ENCODE data around the gene PDP2. TPM values are rescaled to one million over a fixed set of nuclear protein-coding genes. Genes with fewer than 3 reads are reported as not detected.

Gene PDP2
- polyA plus RNA-seq, 1 of the 3 experiments (the other 2 are of a cell fraction) = 4.7 TPM

GRCh38 chr16:66853261-66854139, 26.8 kb upstream of the PDP2 start (continued):
- TF ChIP-seq FOSL2 (IDR thresholded peaks at IDR 0.05; ENCODE audit: borderline replicate concordance, low read depth) = no peak
- TF ChIP-seq RFX5 (IDR thresholded peaks at IDR 0.05; ENCODE audit: low read length) = no peak
- TF ChIP-seq YY1 (IDR thresholded peaks at IDR 0.05; ENCODE audit: low read depth) = no peak
- TF ChIP-seq RAD21 (IDR thresholded peaks at IDR 0.05; ENCODE audit: low read length) = no peak

GRCh38 chr16:66856184-66856730, 24.1 kb upstream of the PDP2 start:
- no peaks in the 10 kb centered on the region for H3K36me3 ChIP-seq (replicated peaks in 1 of 2; ENCODE audit: control insufficient read depth in 1 of 2, insufficient read depth in 2 of 2, low read length in 1 of 2)
- no peak overlapping the region for H3K27ac ChIP-seq (ENCODE audit: low read depth in 2 of 2, low read length in 1 of 2)
- WGBS (ENCODE audit: low lambda C conversion rate) = 74% methylated on average over 6 of the region's 6 CpGs
- peaks cover 8% of the 10 kb centered on the region for H3F3A ChIP-seq (replicated peaks; ENCODE audit: insufficient read depth)
- no peak for DNase-seq
- H3K4me3 ChIP-seq (ENCODE audit: low read depth in 2 of 2, low read length in 1 of 2) = no peak overlapping the region
- H3K9me3 ChIP-seq = no peaks in the 10 kb centered on the region
- H2AFZ ChIP-seq (ENCODE audit: low read depth) = no peak overlapping the region
- H4K20me1 ChIP-seq (ENCODE audit: insufficient read depth) = no peaks in the 10 kb centered on the region
- H3K9me2 ChIP-seq = no peaks in the 10 kb centered on the region
- H3K4me2 ChIP-seq = no peak overlapping the region
- no peaks in the 10 kb centered on the region for H3K27me3 ChIP-seq (ENCODE audit: insufficient read depth)
- CTCF ChIA-PET = interaction anchor here (1.2 to 5.6 kb wide), 7 partner anchors 11 to 248 kb away, joined by 3 to 39 read pairs (median 10); partner anchors contain the start of gene NAE1
- peaks cover 7 to 12% of the 10 kb centered on the region in 2 experiments; a peak in 2 of 4 replicates for H3K4me1 ChIP-seq (ENCODE audit: control insufficient read depth in 1 of 2, insufficient read depth in 2 of 2, low read depth in 1 of 2, low read length in 1 of 2)
- no peak overlapping the region for H3K9ac ChIP-seq
- TF ChIP-seq MXI1 (IDR thresholded peaks at IDR 0.05; ENCODE audit: low read depth, low read length) = no peak
- no peak for TF ChIP-seq REST (IDR thresholded peaks at IDR 0.05; ENCODE audit: low read depth, low read length)
- TF ChIP-seq GABPA (IDR thresholded peaks at IDR 0.05; ENCODE audit: low read depth) = no peak
- POLR2A ChIA-PET = no interaction called here
- no peaks in the 10 kb centered on the region for H3K79me2 ChIP-seq (ENCODE audit: insufficient read depth)

- ChIA-PET POLR2A (no interaction called here), CTCF (interaction anchor here (1.2 to 3.1 kb wide), 6 partner anchors 11 to 248 kb away, joined by 3 to 25 read pairs (median 8); partner anchors contain the start of gene NAE1)
- no peaks in the 10 kb centered on the region for H3K36me3 ChIP-seq (replicated peaks in 1 of 2; ENCODE audit: control insufficient read depth in 1 of 2, insufficient read depth in 2 of 2, low read length in 1 of 2)
- H3F3A ChIP-seq (replicated peaks; ENCODE audit: insufficient read depth) = peaks cover 8% of the 10 kb centered on the region
- H3K27me3 ChIP-seq (ENCODE audit: insufficient read depth) = no peaks in the 10 kb centered on the region
- no peak overlapping the region for H3K27ac ChIP-seq (ENCODE audit: low read depth in 2 of 2, low read length in 1 of 2)
- H2AFZ ChIP-seq (ENCODE audit: low read depth) = no peak overlapping the region
- H3K9me2 ChIP-seq = no peaks in the 10 kb centered on the region
- H3K9ac ChIP-seq = no peak overlapping the region
- WGBS (ENCODE audit: low lambda C conversion rate) = no CpG with 5 or more reads among the region's 2 CpGs
- DNase-seq = peak; percentile 6
- H3K4me3 ChIP-seq (ENCODE audit: low read depth in 2 of 2, low read length in 1 of 2) = no peak overlapping the region
- TF ChIP-seq RAD21 (IDR thresholded peaks at IDR 0.05; ENCODE audit: low read length) (no peak), EP300 (IDR thresholded peaks at IDR 0.05; ENCODE audit: borderline replicate concordance in 1 of 2, low read depth in 1 of 2, low read length in 1 of 2) (no peak), YY1 (IDR thresholded peaks at IDR 0.05; ENCODE audit: low read depth) (no peak), PBX3 (IDR thresholded peaks at IDR 0.05) (no peak), RXRA (IDR thresholded peaks at IDR 0.05; ENCODE audit: borderline replicate concordance, low read depth) (no peak), ELF1 (IDR thresholded peaks at IDR 0.05) (no peak), MEF2A (IDR thresholded peaks at IDR 0.05; ENCODE audit: borderline replicate concordance, low read depth) (no peak), ZBTB33 (IDR thresholded peaks at IDR 0.05; ENCODE audit: borderline replicate concordance, low read depth) (no peak)
- no peaks in the 10 kb centered on the region for H4K20me1 ChIP-seq (ENCODE audit: insufficient read depth)
- H3K4me1 ChIP-seq (ENCODE audit: control insufficient read depth in 1 of 2, insufficient read depth in 2 of 2, low read depth in 1 of 2, low read length in 1 of 2) = peaks cover 7 to 12% of the 10 kb centered on the region in 2 experiments; a peak in 2 of 4 replicates
- no peak overlapping the region for H3K4me2 ChIP-seq
- no peaks in the 10 kb centered on the region for H3K9me3 ChIP-seq
- no peaks in the 10 kb centered on the region for H3K79me2 ChIP-seq (ENCODE audit: insufficient read depth)
Measured at GRCh38 chr16:66856801-66857200, 23.5 kb upstream of the PDP2 start.
